K562 (cell line): ENCODE results near the gene USP5. TPM values are rescaled to one million over a fixed set of nuclear protein-coding genes. Genes with fewer than 3 reads are reported as not detected.

Experiments used
- ATAC-seq: fragments of 200-7000 bp; cut with Tn5 transposase; 3 replicates; pipeline ENCODE4 v1.9.1; 2020; ENCODE audit warnings: moderate library complexity
- BruUV-seq: library from RNA; stranded (reverse); fragments of 400-500 nt; replicated peaks from 2 replicates; lab custom pipeline; 2021; lab: Mats Ljungman, UMichigan
- CTCF ChIA-PET: fragments of 300-600 bp; formaldehyde crosslinking; extraction: SDS; loops from one replicate; lab custom pipeline; 2021; ENCODE audit warnings: low intra/inter-chr PET ratio; lab: Yijun Ruan, JAX
- POLR2A ChIA-PET: fragments of 300-600, 350-650 bp; sonication (Branson Sonifier 250); formaldehyde crosslinking; extraction: SDS; loops from one replicate; lab custom pipeline; 2021; ENCODE audit warnings: antibody characterized with exemption, inconsistent platforms; lab: Yijun Ruan, JAX
- DNase-seq, 4 experiments: peaks; one replicate each; pipeline versions ENCODE4 v3.0.0 to v3.0.0-alpha.2; 2011 to 2018; ENCODE audit warnings: low spot score in 3 of 4, mixed read lengths in 3 of 4; ENCODE audit errors: extremely low read depth in 1 of 4
- FAIRE-seq: peaks from 2 replicates; lab custom pipeline; 2011; peaks lifted over from hg19 to GRCh38; lab: Jason Lieb, UNC
- H2AFZ ChIP-seq: 2 replicates; pipeline ENCODE4 v1.6.0; 2011; ENCODE audit warnings: low read depth, low read length, control low read depth, inconsistent platforms
- H3K27ac ChIP-seq: fragments of 200-600 bp; 3 replicates; pipeline ENCODE4 v1.8.0; 2011; ENCODE audit warnings: low read depth, mild to moderate bottlenecking, control low read depth, inconsistent platforms, low read length, moderate library complexity, mixed read lengths; ENCODE audit errors: extremely low read depth
- H3K27me3 ChIP-seq, 2 experiments: fragments of 300-600 bp in 1 of 2; 2 replicates in 1 of 2; 3 replicates in 1 of 2; pipeline versions ENCODE4 v1.6.0 to v1.8.0; 2011; ENCODE audit warnings: inconsistent platforms in 2 of 2, low read length in 2 of 2, mild to moderate bottlenecking in 1 of 2, mixed read lengths in 1 of 2, moderate library complexity in 1 of 2; ENCODE audit not compliant: control insufficient read depth in 2 of 2, insufficient read depth in 2 of 2
- H3K36me3 ChIP-seq: fragments of 300-600 bp; 3 replicates; pipeline ENCODE4 v1.8.0; 2011; ENCODE audit warnings: mild to moderate bottlenecking, low read length, inconsistent platforms; ENCODE audit not compliant: control insufficient read depth, insufficient read depth
- H3K4me1 ChIP-seq, 2 experiments: fragments of 200-600 bp in 1 of 2; replicated peaks in 1 of 2; 2 replicates in 1 of 2; 3 replicates in 1 of 2; pipeline versions ENCODE4 v1.5.1 to v1.8.0; 2011; ENCODE audit warnings: inconsistent platforms in 2 of 2, low read length in 2 of 2, mild to moderate bottlenecking in 1 of 2, mixed read lengths in 1 of 2, moderate library complexity in 1 of 2; ENCODE audit not compliant: control insufficient read depth in 2 of 2, insufficient read depth in 2 of 2
- H3K4me2 ChIP-seq: 2 replicates; pipeline ENCODE4 v1.6.1; 2011; ENCODE audit warnings: low read length, control low read depth, inconsistent platforms, mixed read lengths; ENCODE audit not compliant: insufficient read depth
- H3K4me3 ChIP-seq: fragments of 200-600 bp; sonication (generic), shearing (Covaris generic); 2 replicates; pipeline ENCODE4 v1.5.1; 2016; ENCODE audit warnings: control low read depth, inconsistent platforms
- H3K79me2 ChIP-seq: fragments of 200-600 bp; 3 replicates; pipeline ENCODE4 v1.8.0; 2011; ENCODE audit warnings: low read length, inconsistent platforms; ENCODE audit not compliant: control insufficient read depth, insufficient read depth
- H3K9ac ChIP-seq, 2 experiments: 2 replicates each; pipeline versions ENCODE4 v1.6.0 to v1.6.1; 2011; ENCODE audit warnings: low read depth in 2 of 2, low read length in 2 of 2, control low read depth in 1 of 2, inconsistent platforms in 1 of 2, mild to moderate bottlenecking in 1 of 2, mixed read lengths in 1 of 2; ENCODE audit not compliant: insufficient read depth in 1 of 2
- H3K9me1 ChIP-seq: one replicate; pipeline ENCODE4 v1.6.0; 2011; ENCODE audit warnings: inconsistent platforms, mild to moderate bottlenecking, low read length, moderate library complexity; ENCODE audit not compliant: control insufficient read depth, insufficient read depth
- H3K9me3 ChIP-seq: replicated peaks from 2 replicates; pipeline ENCODE4 v1.5.1; 2011; ENCODE audit warnings: low read depth, low read length, inconsistent platforms; ENCODE audit not compliant: control insufficient read depth, insufficient read depth
- H4K20me1 ChIP-seq: replicated peaks from 2 replicates; pipeline ENCODE4 v1.6.1; 2011; ENCODE audit warnings: low read length, inconsistent platforms, mixed read lengths; ENCODE audit not compliant: control insufficient read depth, insufficient read depth
- ATF3 ChIP-seq, 2 experiments: fragments of 450-650 bp in 1 of 2; sonication (generic) in 1 of 2; formaldehyde crosslinking in 1 of 2; IDR thresholded peaks in 1 of 2; conservative IDR thresholded peaks in 1 of 2; 2 replicates each; pipeline versions ENCODE4 v1.6.1 to v1.8.1; 2016 to 2023; ENCODE audit warnings: mild to moderate bottlenecking in 2 of 2, moderate library complexity in 2 of 2, inconsistent platforms in 1 of 2, missing genetic modification reagents in 1 of 2
- ATF7 ChIP-seq: fragments of 450-650 bp; IDR thresholded peaks from 2 replicates; pipeline ENCODE4 v1.7.1; 2014; ENCODE audit warnings: mild to moderate bottlenecking, moderate library complexity
- CXXC5 ChIP-seq: fragments of 250-450 bp; sonication (Bioruptor Pico); IDR thresholded peaks from 2 replicates; pipeline ENCODE4 v1.8.0; 2022; ENCODE audit warnings: inconsistent platforms, mild to moderate bottlenecking, moderate library complexity
- HDAC1 ChIP-seq, 2 experiments: fragments of 450-650 bp; IDR thresholded peaks; 2 replicates each; pipeline ENCODE4 v1.6.1; 2016 to 2017; ENCODE audit warnings: inconsistent platforms in 1 of 2, mild to moderate bottlenecking in 1 of 2, moderate library complexity in 1 of 2
- JUN ChIP-seq, 2 experiments: sonication (generic) in 1 of 2; formaldehyde crosslinking in 1 of 2; IDR thresholded peaks; 2 replicates each; pipeline versions ENCODE4 v1.6.1 to v1.8.0; 2012 to 2022; ENCODE audit warnings: borderline replicate concordance in 2 of 2, mild to moderate bottlenecking in 2 of 2, improper control_type of control experiment in 1 of 2, low read depth in 1 of 2, low read length in 1 of 2, missing genetic modification reagents in 1 of 2
- NRF1 ChIP-seq, 2 experiments: fragments of 450-650 bp; IDR thresholded peaks in 1 of 2; conservative IDR thresholded peaks in 1 of 2; 2 replicates each; pipeline ENCODE4 v1.6.1; 2014; ENCODE audit warnings: mild to moderate bottlenecking in 2 of 2
- PHF8 ChIP-seq: fragments of 200-600 bp; sonication (generic); IDR thresholded peaks from 2 replicates; pipeline ENCODE4 v1.6.1; 2012; ENCODE audit warnings: mixed run types, mild to moderate bottlenecking, inconsistent platforms, low read length, moderate library complexity, borderline replicate concordance
- RBM15 ChIP-seq: fragments of 200-400 bp; formaldehyde crosslinking; IDR thresholded peaks from 2 replicates; pipeline ENCODE4 v1.6.1; 2018; ENCODE audit warnings: mild to moderate bottlenecking, low read length, moderate library complexity; ENCODE audit not compliant: insufficient read depth
- SAP30 ChIP-seq: fragments of 200-600 bp; sonication (generic); IDR thresholded peaks from 2 replicates; pipeline ENCODE4 v1.6.1; 2012; ENCODE audit warnings: borderline replicate concordance, low read depth, mild to moderate bottlenecking, moderate library complexity, low read length, control low read depth, inconsistent platforms; ENCODE audit not compliant: insufficient read depth, poor library complexity, severe bottlenecking
- ZNF143 ChIP-seq: sonication (generic); formaldehyde crosslinking; IDR thresholded peaks from 2 replicates; pipeline ENCODE4 v1.9.0; 2022; ENCODE audit warnings: mild to moderate bottlenecking, missing genetic modification reagents
- ZNF699 ChIP-seq: fragments of 250-450 bp; sonication (Bioruptor Pico); IDR thresholded peaks from 2 replicates; pipeline ENCODE4 v1.8.0; 2021; ENCODE audit warnings: mild to moderate bottlenecking, moderate library complexity; ENCODE audit not compliant: insufficient replicate concordance
- ZNF79 ChIP-seq: fragments of 250-450 bp; sonication (Bioruptor Pico); IDR thresholded peaks from 2 replicates; pipeline ENCODE4 v1.4.0; 2020; ENCODE audit warnings: low read depth, mild to moderate bottlenecking, moderate library complexity
- WGBS: fragments of 100-300 bp; shearing (Covaris generic); methylation state at CpG from one replicate; pipeline ENCODE4 v1.1.6; 2016; ENCODE audit warnings: low coverage, mixed read lengths; ENCODE audit not compliant: insufficient coverage; ENCODE audit errors: missing lambda C conversion rate; 5-methylcytosine and 5-hydroxymethylcytosine counted together
- in situ Hi-C: fragments of 300-500 bp; cut with MboI; formaldehyde crosslinking; loops from 4 replicates; pipeline ENCODE4 v1.15.0; 2018; ENCODE audit warnings: inconsistent platforms, mixed read lengths
- intact Hi-C: fragments of 100-400 bp; cut with micrococcal nuclease; formaldehyde crosslinking; loops from 2 replicates; pipeline ENCODE4 v1.14.2; 2022
- polyA plus RNA-seq, 8 experiments: library from polyadenylated mRNA; depleted of rRNA in 4 of 8; stranded (reverse) in 5 of 8; unstranded in 3 of 8; fragments of >200 nt; fragmentation: Nextera tagmentation in 2 of 8; fragmentation: Illumina TruSeq in 1 of 8; extraction: Ambion mirVana in 2 of 8; extraction: Trizol in 1 of 8; gene quantifications; 2 replicates each; pipeline versions ENCODE4 v1.2.1 to v1.2.3, GENCODE V29; 2011 to 2014; ENCODE audit warnings: inconsistent platforms in 1 of 8, missing spikeins in 1 of 8
- total RNA-seq, 7 experiments: library from RNA; depleted of rRNA in 6 of 7; stranded (reverse); fragments of >200 nt in 6 of 7; fragmentation: Illumina TruSeq in 2 of 7; extraction: Trizol in 2 of 7; gene quantifications; 2 replicates each; pipeline versions ENCODE4 v1.2.1 to v1.2.3, GENCODE V29; 2011 to 2021; ENCODE audit warnings: low replicate concordance in 1 of 7
- TF ChIP-seq, protein P1 (sequence below): fragments of 250-450 bp; sonication (Bioruptor Pico); IDR thresholded peaks from 2 replicates; pipeline ENCODE4 v1.4.0; 2020
- TF ChIP-seq, protein P2 (sequence below): fragments of 450-650 bp; formaldehyde crosslinking; conservative IDR thresholded peaks from 2 replicates; pipeline ENCODE4 v1.4.0; 2022; ENCODE audit warnings: mild to moderate bottlenecking, missing genetic modification characterization

USP5 gene
- total and polyA plus RNA-seq, 9 of the 15 experiments (the other 6 are each of a cell fraction or from before 2014, with no cell fraction given) = 1.4 to 107 (median 48.6) TPM

- Histone ChIP-seq H3K9ac (peak within 1 kb of the TSS; percentile 79 to 85), H2AFZ (peak within 1 kb of the TSS; percentile 98), H3K4me1 (peaks cover 13 to 21% of the 10 kb centered on the region in 2 experiments), H3K36me3 (no peaks in the 10 kb centered on the region), H3K4me3 (peak within 1 kb of the TSS; percentile 68), H3K9me1 (no peaks in the 10 kb centered on the region), H3K4me2 (peak within 1 kb of the TSS; percentile 96), H3K27ac (peak within 1 kb of the TSS; percentile 83), H3K27me3 (no peaks in the 10 kb centered on the region), H4K20me1 (no peaks in the 10 kb centered on the region), H3K9me3 (no peaks in the 10 kb centered on the region; the same call in 1 of the 2 replicates), H3K79me2 (no peaks in the 10 kb centered on the region)
- CTCF ChIA-PET = no interaction called here
- BruUV-seq = TSS peak; percentile 69
- peak; percentile 97 for ATAC-seq
- DNase-seq = peak; percentile 80 to 95 (median 84)
- 5% methylated on average over 31 of the region's 34 CpGs for WGBS
- in situ Hi-C loops = no loop called here
- intact Hi-C loops = no loop called here
- POLR2A ChIA-PET = interaction anchor here (0.6 to 1.5 kb wide), 4 partner anchors 35 to 44 kb away, joined by 3 to 6 read pairs (median 3); no protein-coding TSS in a partner anchor
- FAIRE-seq = peak; percentile 96
- TF ChIP-seq RBM15 (no peak), HDAC1 (IDR thresholded peaks at IDR 0.05) (peak in 1 of 2 experiments; percentile 74; a peak in 2 of 4 replicates), ZNF79 (CRISPR knock-in tag) (no peak), SAP30 (peak; percentile 43), ATF3 (IDR thresholded peaks at IDR 0.05) (peak; percentile 97), ATF3 (CRISPR knock-in tag; conservative IDR thresholded peaks at IDR 0.05) (no peak; the same call in 1 of the 2 replicates), ATF7 (peak; percentile 99), CXXC5 (CRISPR knock-in tag) (peak; percentile 54), ZNF699 (CRISPR knock-in tag) (no peak), ZNF143 (no peak), JUN (IDR thresholded peaks at IDR 0.05; ENCODE audit: borderline replicate concordance, low read depth, low read length) (peak; percentile 73; the same call in 1 of the 2 replicates), JUN (CRISPR knock-in tag; IDR thresholded peaks at IDR 0.05; ENCODE audit: borderline replicate concordance) (no peak), NRF1 (conservative IDR thresholded peaks at IDR 0.05 in 1 of 2, IDR thresholded peaks at IDR 0.05 in 1 of 2) (peak; percentile 60 to 68; a peak in 3 of 4 replicates), PHF8 (peak; percentile 66; the same call in 1 of the 2 replicates)
- TF ChIP-seq, protein P1, sequence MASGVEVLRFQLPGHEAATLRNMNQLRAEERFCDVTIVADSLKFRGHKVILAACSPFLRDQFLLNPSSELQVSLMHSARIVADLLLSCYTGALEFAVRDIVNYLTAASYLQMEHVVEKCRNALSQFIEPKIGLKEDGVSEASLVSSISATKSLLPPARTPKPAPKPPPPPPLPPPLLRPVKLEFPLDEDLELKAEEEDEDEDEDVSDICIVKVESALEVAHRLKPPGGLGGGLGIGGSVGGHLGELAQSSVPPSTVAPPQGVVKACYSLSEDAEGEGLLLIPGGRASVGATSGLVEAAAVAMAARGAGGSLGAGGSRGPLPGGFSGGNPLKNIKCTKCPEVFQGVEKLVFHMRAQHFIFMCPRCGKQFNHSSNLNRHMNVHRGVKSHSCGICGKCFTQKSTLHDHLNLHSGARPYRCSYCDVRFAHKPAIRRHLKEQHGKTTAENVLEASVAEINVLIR = peak; percentile 15; the same call in 1 of the 2 replicates
- TF ChIP-seq, protein P2, sequence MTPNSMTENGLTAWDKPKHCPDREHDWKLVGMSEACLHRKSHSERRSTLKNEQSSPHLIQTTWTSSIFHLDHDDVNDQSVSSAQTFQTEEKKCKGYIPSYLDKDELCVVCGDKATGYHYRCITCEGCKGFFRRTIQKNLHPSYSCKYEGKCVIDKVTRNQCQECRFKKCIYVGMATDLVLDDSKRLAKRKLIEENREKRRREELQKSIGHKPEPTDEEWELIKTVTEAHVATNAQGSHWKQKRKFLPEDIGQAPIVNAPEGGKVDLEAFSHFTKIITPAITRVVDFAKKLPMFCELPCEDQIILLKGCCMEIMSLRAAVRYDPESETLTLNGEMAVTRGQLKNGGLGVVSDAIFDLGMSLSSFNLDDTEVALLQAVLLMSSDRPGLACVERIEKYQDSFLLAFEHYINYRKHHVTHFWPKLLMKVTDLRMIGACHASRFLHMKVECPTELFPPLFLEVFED = 0 out of 2 replicates have a peak, but pooled peaks have one; percentile 29
Measured at GRCh38 chr12:6904280-6905276, 52.6 kb downstream of the USP5 start, which contains the start of gene LRRC23. Gene LRRC23, plus strand, starts transcription at chr12:6904822. Its CDS starts 812 bp downstream, at chr12:6905634.
